ENCODE measurements around the gene TMEM184B.

DNA sequence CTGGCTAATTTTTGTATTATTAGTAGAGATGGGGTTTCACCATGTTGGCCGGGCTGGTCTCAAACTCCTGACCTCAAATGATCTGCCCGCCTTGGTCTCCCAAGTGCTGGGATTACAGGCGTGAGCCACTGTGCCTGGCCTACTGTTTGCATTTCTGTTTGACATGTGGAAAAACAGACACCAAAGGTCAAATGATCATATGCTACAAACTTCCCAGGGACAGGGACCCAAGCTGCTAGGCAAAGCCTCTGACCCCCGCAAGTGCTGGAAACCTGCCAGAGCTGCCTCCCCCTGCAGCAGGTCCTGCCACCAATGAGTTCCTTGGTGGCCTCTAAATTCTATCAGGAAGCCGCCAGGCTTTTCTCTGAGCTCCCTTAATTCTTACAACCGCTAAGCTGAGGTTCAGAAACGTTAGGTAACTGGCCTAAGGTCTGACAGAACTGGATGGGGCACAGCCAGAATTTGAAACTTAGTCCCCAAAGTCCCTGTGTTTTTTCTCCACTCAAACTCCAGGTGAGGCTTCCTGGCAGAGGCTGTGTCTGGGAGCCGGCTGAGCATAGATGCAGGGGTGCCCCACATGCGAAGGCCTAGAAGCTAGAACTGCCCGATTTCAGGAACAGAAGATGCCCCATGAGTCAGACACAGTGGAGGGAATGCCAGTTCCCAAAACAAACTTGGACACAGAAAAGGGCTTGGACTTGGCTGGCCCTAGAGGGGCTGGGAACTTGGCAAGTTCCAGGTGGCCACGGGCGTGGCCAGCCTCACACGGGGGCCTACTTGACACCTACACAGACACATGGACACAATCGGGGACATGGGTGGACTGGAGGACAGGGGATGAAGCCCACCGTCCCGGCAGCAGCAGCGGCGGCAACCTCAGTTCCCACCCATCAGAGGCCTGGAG, 37.1 kb upstream of the TMEM184B start:
- TF ChIP-seq, protein P1, sequence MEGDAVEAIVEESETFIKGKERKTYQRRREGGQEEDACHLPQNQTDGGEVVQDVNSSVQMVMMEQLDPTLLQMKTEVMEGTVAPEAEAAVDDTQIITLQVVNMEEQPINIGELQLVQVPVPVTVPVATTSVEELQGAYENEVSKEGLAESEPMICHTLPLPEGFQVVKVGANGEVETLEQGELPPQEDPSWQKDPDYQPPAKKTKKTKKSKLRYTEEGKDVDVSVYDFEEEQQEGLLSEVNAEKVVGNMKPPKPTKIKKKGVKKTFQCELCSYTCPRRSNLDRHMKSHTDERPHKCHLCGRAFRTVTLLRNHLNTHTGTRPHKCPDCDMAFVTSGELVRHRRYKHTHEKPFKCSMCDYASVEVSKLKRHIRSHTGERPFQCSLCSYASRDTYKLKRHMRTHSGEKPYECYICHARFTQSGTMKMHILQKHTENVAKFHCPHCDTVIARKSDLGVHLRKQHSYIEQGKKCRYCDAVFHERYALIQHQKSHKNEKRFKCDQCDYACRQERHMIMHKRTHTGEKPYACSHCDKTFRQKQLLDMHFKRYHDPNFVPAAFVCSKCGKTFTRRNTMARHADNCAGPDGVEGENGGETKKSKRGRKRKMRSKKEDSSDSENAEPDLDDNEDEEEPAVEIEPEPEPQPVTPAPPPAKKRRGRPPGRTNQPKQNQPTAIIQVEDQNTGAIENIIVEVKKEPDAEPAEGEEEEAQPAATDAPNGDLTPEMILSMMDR (IDR thresholded peaks at IDR 0.05), result no peak
- TF ChIP-seq POLR2A (IDR thresholded peaks at IDR 0.05), result no peak
